NK-92 treated with Interleukin-12 subunit alpha and Interleukin-12 subunit beta, amount 100 ng/mL, for 24 hours (cell line): ENCODE measurements around the gene ZNF606.

Experiments used
- DNase-seq: peaks from one replicate; lab custom pipeline; 2025; lab: John Stamatoyannopoulos, UW

Gene ZNF606

DNA sequence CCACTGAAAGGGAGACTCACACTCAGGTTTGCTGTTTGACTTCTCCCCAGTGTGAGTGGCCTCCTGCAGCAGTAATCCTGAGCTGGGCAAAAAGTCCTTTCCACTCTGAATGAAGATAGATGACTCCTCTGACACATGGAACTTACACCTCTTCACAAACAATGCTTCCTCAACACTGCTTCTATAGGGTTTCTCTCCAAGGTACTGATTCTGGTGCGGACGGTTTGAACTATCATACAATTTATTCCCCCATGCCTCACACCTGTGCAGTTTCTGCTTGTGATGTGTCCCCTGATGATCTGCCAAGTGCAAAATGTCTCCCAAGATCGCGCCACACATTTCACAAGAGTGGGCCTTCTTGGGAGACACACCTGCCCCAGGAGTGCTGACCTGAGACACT is 75.0 kb downstream of the ZNF606 start:
- no peak for DNase-seq
